Glutamatergic neuron (in vitro differentiated cells): ENCODE data around the gene HLA-DMB. TPM values are rescaled to one million over a fixed set of nuclear protein-coding genes. Genes with fewer than 3 reads are reported as not detected.
A peak's percentile ranks its signal among the peaks of the same experiment; 100 is the strongest.

Experiments
- DNase-seq: peaks from one replicate; pipeline ENCODE4 v3.0.0; 2022
- H3K27ac Mint-ChIP-seq: one replicate; pipeline ENCODE4 v1.8.0; 2020; ENCODE audit warnings: mild to moderate bottlenecking, mixed read lengths, inconsistent platforms; ENCODE audit not compliant: unreplicated experiment
- H3K27me3 Mint-ChIP-seq: one replicate; pipeline ENCODE4 v1.8.0; 2020; ENCODE audit warnings: mild to moderate bottlenecking, moderate library complexity, mixed read lengths, inconsistent platforms; ENCODE audit not compliant: unreplicated experiment
- H3K36me3 Mint-ChIP-seq: one replicate; pipeline ENCODE4 v1.8.0; 2020; ENCODE audit warnings: mild to moderate bottlenecking, mixed read lengths, inconsistent platforms; ENCODE audit not compliant: unreplicated experiment
- H3K4me1 Mint-ChIP-seq: one replicate; pipeline ENCODE4 v1.8.0; 2020; ENCODE audit warnings: mild to moderate bottlenecking, low read depth, mixed read lengths, inconsistent platforms; ENCODE audit not compliant: unreplicated experiment
- H3K4me3 Mint-ChIP-seq: one replicate; pipeline ENCODE4 v1.8.0; 2020; ENCODE audit warnings: mild to moderate bottlenecking, mixed read lengths, inconsistent platforms; ENCODE audit not compliant: unreplicated experiment
- H3K9me3 Mint-ChIP-seq: one replicate; pipeline ENCODE4 v1.8.0; 2020; ENCODE audit warnings: mild to moderate bottlenecking, moderate library complexity, mixed read lengths, inconsistent platforms; ENCODE audit not compliant: unreplicated experiment
- total RNA-seq: library from RNA; stranded (reverse); fragmentation: NEBNext Ultra II Directional; extraction: Animal tissue kit (Norgen Biotek cat#: 25700); gene quantifications from one replicate; pipeline ENCODE4 v1.2.1, GENCODE V29; 2021; ENCODE audit not compliant: unreplicated experiment
- TF ChIP-seq, protein P1 (sequence below): fragments of 200-600 bp; sonication (generic); IDR thresholded peaks from one replicate; pipeline ENCODE4 v1.5.0; 2021; ENCODE audit not compliant: partially characterized antibody, unreplicated experiment

The HLA-DMB gene
- total RNA-seq, 1 donor from 2014 or later = not detected

DNA sequence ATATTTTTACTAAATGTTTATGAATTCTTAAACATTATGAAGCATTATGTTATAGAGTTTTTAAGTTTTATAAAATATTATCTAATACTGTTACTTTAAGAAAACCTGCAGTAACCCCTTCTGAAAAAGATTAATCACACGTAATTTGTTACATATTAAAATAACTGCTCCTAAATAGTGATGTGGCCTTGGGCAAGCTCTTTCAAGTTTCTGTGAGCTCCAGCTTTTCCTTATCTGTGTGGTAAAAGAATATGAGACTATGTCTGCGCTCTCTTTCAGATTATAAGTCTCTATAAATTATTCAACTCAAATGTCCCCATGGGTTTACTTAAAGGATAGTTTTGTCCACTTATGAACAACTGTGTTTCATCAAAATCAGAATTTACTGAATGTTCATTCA is 31.9 kb downstream of the HLA-DMB start:
- Mint-ChIP-seq H3K9me3 (peaks cover 9% of the 10 kb centered on the region), H3K36me3 (no peaks in the 10 kb centered on the region), H3K4me1 (peaks cover 13% of the 10 kb centered on the region), H3K4me3 (no peak overlapping the region), H3K27me3 (peaks cover 7% of the 10 kb centered on the region), H3K27ac (no peak overlapping the region)
- TF ChIP-seq, protein P1, sequence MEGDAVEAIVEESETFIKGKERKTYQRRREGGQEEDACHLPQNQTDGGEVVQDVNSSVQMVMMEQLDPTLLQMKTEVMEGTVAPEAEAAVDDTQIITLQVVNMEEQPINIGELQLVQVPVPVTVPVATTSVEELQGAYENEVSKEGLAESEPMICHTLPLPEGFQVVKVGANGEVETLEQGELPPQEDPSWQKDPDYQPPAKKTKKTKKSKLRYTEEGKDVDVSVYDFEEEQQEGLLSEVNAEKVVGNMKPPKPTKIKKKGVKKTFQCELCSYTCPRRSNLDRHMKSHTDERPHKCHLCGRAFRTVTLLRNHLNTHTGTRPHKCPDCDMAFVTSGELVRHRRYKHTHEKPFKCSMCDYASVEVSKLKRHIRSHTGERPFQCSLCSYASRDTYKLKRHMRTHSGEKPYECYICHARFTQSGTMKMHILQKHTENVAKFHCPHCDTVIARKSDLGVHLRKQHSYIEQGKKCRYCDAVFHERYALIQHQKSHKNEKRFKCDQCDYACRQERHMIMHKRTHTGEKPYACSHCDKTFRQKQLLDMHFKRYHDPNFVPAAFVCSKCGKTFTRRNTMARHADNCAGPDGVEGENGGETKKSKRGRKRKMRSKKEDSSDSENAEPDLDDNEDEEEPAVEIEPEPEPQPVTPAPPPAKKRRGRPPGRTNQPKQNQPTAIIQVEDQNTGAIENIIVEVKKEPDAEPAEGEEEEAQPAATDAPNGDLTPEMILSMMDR = no peak
- no peak for DNase-seq

DNA sequence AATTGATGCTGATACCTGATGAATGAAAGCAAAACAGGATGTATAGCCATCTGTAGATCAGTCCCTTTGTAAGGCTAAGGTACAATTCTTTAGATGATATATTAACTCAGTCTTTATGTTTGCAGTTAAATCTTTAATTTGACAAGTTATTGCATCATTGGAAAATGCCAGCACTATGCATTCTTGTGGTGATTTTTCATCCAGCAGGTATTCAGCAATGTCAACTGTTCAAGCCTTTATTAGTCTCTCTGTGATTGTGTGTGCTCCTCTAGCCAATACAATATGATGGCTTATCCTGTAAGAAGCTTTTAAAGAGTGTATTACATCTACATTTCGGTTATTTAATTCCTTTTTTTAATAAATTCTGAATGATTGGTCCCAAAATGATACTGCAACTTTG is 34.3 kb downstream of the HLA-DMB start:
- no peak overlapping the region for H3K27ac Mint-ChIP-seq

DNA sequence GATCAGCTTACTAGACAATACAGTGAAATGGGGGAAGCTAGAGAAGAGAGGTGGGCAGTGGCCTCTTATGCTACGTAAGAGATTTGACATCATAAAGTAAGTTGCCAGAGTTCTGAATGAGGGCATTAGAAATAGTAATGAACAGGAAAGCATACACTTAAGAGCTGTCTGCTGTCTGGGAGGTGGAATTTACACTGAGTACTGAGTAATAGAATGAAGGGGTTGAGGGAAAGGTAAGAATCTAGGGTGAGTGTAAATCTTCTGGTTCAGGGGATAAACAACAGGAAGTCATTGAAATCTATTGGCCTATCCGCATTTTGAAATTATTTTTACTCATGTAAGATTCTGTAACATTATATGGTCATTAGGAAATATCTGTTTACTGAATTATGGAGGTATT is 35.8 kb downstream of the HLA-DMB start:
- H3K4me3 Mint-ChIP-seq = no peak overlapping the region
- H3K9me3 Mint-ChIP-seq = no peaks in the 10 kb centered on the region
- H3K36me3 Mint-ChIP-seq = no peaks in the 10 kb centered on the region
- TF ChIP-seq, protein P1 = no peak
- peaks cover 1% of the 10 kb centered on the region for H3K27me3 Mint-ChIP-seq
- H3K4me1 Mint-ChIP-seq = no peaks in the 10 kb centered on the region
- no peak for DNase-seq
- no peak overlapping the region for H3K27ac Mint-ChIP-seq

More for the DNA sequence above, 34.3 kb downstream of the HLA-DMB start:
- H3K4me1 Mint-ChIP-seq = no peaks in the 10 kb centered on the region
- H3K9me3 Mint-ChIP-seq = no peaks in the 10 kb centered on the region
- TF ChIP-seq, protein P1 = no peak
- peaks cover 1% of the 10 kb centered on the region for H3K27me3 Mint-ChIP-seq
- H3K36me3 Mint-ChIP-seq = no peaks in the 10 kb centered on the region
- no peak overlapping the region for H3K4me3 Mint-ChIP-seq
- no peak for DNase-seq

DNA sequence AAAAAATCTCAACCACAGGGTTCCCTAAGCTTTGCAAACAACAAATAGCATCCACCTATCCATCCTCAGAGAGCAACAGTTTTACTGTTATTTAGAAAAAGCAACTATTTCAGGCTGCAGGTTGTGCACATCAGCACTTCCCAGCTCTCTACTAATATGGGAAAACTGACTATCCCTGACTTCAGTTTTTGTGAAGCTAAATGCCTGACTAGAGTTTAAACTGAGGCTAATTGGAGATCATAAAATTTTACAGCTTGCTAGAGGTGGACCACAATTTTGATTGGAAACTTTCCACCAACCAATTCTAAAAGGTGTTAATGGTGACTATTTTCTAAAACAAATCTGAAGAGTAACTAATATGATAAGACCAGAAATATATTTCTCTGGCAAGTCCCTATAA is 36.9 kb downstream of the HLA-DMB start:
- H3K4me1 Mint-ChIP-seq = no peaks in the 10 kb centered on the region
- no peaks in the 10 kb centered on the region for H3K36me3 Mint-ChIP-seq
- no peak overlapping the region for H3K4me3 Mint-ChIP-seq
- DNase-seq = no peak
- TF ChIP-seq, protein P1 = no peak
- H3K27ac Mint-ChIP-seq = no peak overlapping the region
- peaks cover 1% of the 10 kb centered on the region for H3K27me3 Mint-ChIP-seq
- H3K9me3 Mint-ChIP-seq = no peaks in the 10 kb centered on the region

DNA sequence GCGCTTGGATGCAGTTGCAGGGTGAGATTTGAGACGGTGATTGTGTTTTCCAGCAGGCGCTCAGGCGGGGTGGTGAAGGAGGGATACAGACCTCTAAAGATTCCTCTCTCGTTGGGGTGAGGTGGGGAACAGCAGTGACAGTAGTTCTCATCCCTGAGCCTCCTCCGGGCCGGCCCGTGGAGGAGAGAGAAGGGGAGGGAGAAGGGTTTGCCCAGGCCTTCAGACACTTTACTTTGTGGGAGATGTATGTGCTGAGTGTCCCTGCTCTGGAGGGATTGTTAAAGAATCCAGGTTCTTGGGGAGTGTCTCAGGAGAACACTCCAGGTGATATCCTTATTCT is 45.9 kb downstream of the HLA-DMB start:
- H3K4me1 Mint-ChIP-seq = peaks cover 9% of the 10 kb centered on the region
- peak overlapping the region; percentile 97 for H3K4me3 Mint-ChIP-seq
- peaks cover 6% of the 10 kb centered on the region for H3K9me3 Mint-ChIP-seq
- peak overlapping the region; percentile 95 for H3K27ac Mint-ChIP-seq
- DNase-seq = no peak
- TF ChIP-seq, protein P1 = no peak
- H3K27me3 Mint-ChIP-seq = peaks cover 1% of the 10 kb centered on the region
- H3K36me3 Mint-ChIP-seq = no peaks in the 10 kb centered on the region
